ENCODE data around the gene PDCL2.

GRCh38 chr4:55528491-55528890 is 63.6 kb downstream of the PDCL2 start:
- TF ChIP-seq CTCF (IDR thresholded peaks at IDR 0.05): no peak
- no peak for TF ChIP-seq POLR2A (IDR thresholded peaks at IDR 0.05)
